ENCODE data around the gene GPC6. TPM values are rescaled to one million over a fixed set of nuclear protein-coding genes. Genes with fewer than 3 reads are reported as not detected.

The GPC6 gene
- total RNA-seq, 1 experiment from 2014 or later, result 0.22 TPM

DNA sequence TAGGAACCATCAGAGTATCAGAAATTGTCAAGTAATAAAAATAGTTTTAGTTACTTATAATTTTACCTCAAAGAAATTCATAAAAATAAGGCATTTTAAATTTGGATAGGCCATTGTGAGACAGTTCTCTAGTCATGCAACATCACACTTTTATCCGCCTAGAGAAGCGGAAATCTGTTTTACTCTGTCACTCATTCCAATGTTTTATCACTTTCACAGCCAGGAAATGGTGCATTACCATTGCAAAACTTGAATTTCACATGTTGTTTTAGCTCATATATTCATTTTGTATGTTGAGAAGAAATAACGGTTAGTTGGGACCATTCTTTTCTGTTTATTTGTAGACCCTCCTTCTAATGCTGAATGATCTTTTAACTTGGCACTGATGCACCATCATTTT, 427.2 kb downstream of the GPC6 start:
- H3K9ac ChIP-seq (ENCODE audit: low read length), result no peak overlapping the region
- no peak overlapping the region for H2AFZ ChIP-seq (ENCODE audit: low read depth, low read length, poor library complexity, severe bottlenecking)
- H4K20me1 ChIP-seq (ENCODE audit: insufficient read depth), result no peaks in the 10 kb centered on the region
- no peaks in the 10 kb centered on the region for H3K9me2 ChIP-seq (ENCODE audit: insufficient read depth)
- no peak for ATAC-seq
- H3K4me3 ChIP-seq (replicated peaks in 1 of 2; ENCODE audit: low read depth in 1 of 2, low read length in 2 of 2), result no peak overlapping the region
- no peaks in the 10 kb centered on the region for H3K27me3 ChIP-seq (ENCODE audit: insufficient read depth, low read length)
- H3K36me3 ChIP-seq (ENCODE audit: control insufficient read depth in 1 of 2, insufficient read depth in 2 of 2, low read length in 2 of 2), result no peaks in the 10 kb centered on the region
- BruUV-seq (replicated peaks), result no TSS peak
- ChIA-PET RAD21 (ENCODE audit: low non-redundant PET in 1 of 2, low total read pairs in 2 of 2, uncharacterized antibody in 2 of 2, unreplicated experiment in 2 of 2) (no interaction called here), POLR2A (no interaction called here), CTCF (no interaction called here)
- no peak overlapping the region for H3K4me2 ChIP-seq (ENCODE audit: low read length)
- TF ChIP-seq CEBPB (IDR thresholded peaks at IDR 0.05; ENCODE audit: low read depth), result no peak
- no peak for TF ChIP-seq EGR1 (IDR thresholded peaks at IDR 0.05; ENCODE audit: low read depth)
- no peak for TF ChIP-seq EZH2phosphoT487 (IDR thresholded peaks at IDR 0.05; ENCODE audit: borderline replicate concordance)
- no peak for TF ChIP-seq EZH2 (IDR thresholded peaks at IDR 0.05)
- TF ChIP-seq ZFX (IDR thresholded peaks at IDR 0.05), result no peak
- TF ChIP-seq POLR2AphosphoS5 (IDR thresholded peaks at IDR 0.05; ENCODE audit: low read depth, low read length), result no peak
- TF ChIP-seq RAD21 (IDR thresholded peaks at IDR 0.05; ENCODE audit: low read depth), result no peak
- no peak for TF ChIP-seq YY1 (IDR thresholded peaks at IDR 0.05; ENCODE audit: extremely low read depth, insufficient replicate concordance, low read depth, low read length)
- TF ChIP-seq TCF7L2 (IDR thresholded peaks at IDR 0.05; ENCODE audit: borderline replicate concordance, extremely low read depth, insufficient read depth, insufficient read length), result no peak
- TF ChIP-seq FOSL1 (IDR thresholded peaks at IDR 0.05; ENCODE audit: low read depth), result no peak
- TF ChIP-seq CTCF (IDR thresholded peaks at IDR 0.05 in 2 of 3, conservative IDR thresholded peaks at IDR 0.05 in 1 of 3; ENCODE audit: borderline replicate concordance in 1 of 3, insufficient read depth in 1 of 3, low read depth in 2 of 3, low read length in 2 of 3), result no peak
- TF ChIP-seq ZBTB33 (IDR thresholded peaks at IDR 0.05; ENCODE audit: extremely low read depth, insufficient replicate concordance, low read length), result no peak
- TF ChIP-seq POLR2A (IDR thresholded peaks at IDR 0.05; ENCODE audit: borderline replicate concordance, extremely low read depth, insufficient read depth, insufficient read length), result no peak
- TF ChIP-seq JUND (IDR thresholded peaks at IDR 0.05), result no peak
- no peak for TF ChIP-seq ELF1 (IDR thresholded peaks at IDR 0.05; ENCODE audit: borderline replicate concordance, low read depth)
- H3K4me1 ChIP-seq (ENCODE audit: control insufficient read depth in 1 of 2, insufficient read depth in 2 of 2, low read length in 2 of 2), result no peaks in the 10 kb centered on the region
- peaks cover 7 to 25% of the 10 kb centered on the region in 2 experiments; a peak in 2 of 4 replicates for H3K9me3 ChIP-seq (ENCODE audit: control insufficient read depth in 1 of 2, insufficient read depth in 1 of 2, low read depth in 1 of 2, low read length in 2 of 2)
- no peak overlapping the region for H3K27ac ChIP-seq (ENCODE audit: low read depth, low read length)
- intact Hi-C loops (cut with micrococcal nuclease), result no loop called here
- no peaks in the 10 kb centered on the region for H3K79me2 ChIP-seq (ENCODE audit: insufficient read depth, low read length)
- no peak for DNase-seq (ENCODE audit: low read depth, low spot score)
